T-helper 17 cell (primary cell): Measurements from ENCODE around the gene KAZN. TPM values are rescaled to one million over a fixed set of nuclear protein-coding genes. Genes with fewer than 3 reads are reported as not detected.
"Not testable (repeated sequence)": the region's sequence is repeated elsewhere in the genome, so short reads cannot be mapped to it uniquely, and the experiment has no call there.

Experiments used
- ATAC-seq: fragments of 150-1000 bp; cut with Tn5 transposase; 2 replicates; pipeline ENCODE4 v1.10.0; 2021; ENCODE audit warnings: mild to moderate bottlenecking, moderate library complexity
- DNase-seq, 3 donors: peaks; one replicate each; pipeline versions ENCODE4 v3.0.0 to v3.0.0-alpha.2; 2020 to 2021
- H3K9me3 ChIP-seq: one replicate; pipeline ENCODE4 v1.7.0; 2013; ENCODE audit warnings: low read length, mild to moderate bottlenecking; ENCODE audit not compliant: control insufficient read depth, poor library complexity, severe bottlenecking
- H3K27ac Mint-ChIP-seq: one replicate; pipeline ENCODE4 v1.8.0; 2022; ENCODE audit warnings: mild to moderate bottlenecking, moderate library complexity, mixed read lengths
- H3K27me3 Mint-ChIP-seq: one replicate; pipeline ENCODE4 v1.8.0; 2022; ENCODE audit warnings: mixed read lengths
- H3K36me3 Mint-ChIP-seq: one replicate; pipeline ENCODE4 v1.8.0; 2022; ENCODE audit warnings: low read depth, mixed read lengths
- H3K4me1 Mint-ChIP-seq: one replicate; pipeline ENCODE4 v1.8.0; 2022; ENCODE audit warnings: mild to moderate bottlenecking, mixed read lengths
- H3K4me3 Mint-ChIP-seq: one replicate; pipeline ENCODE4 v1.8.0; 2022; ENCODE audit warnings: mild to moderate bottlenecking, moderate library complexity, mixed read lengths
- total RNA-seq, 4 donors: library from RNA in 2 of 4; stranded (reverse) in 2 of 4; gene quantifications; one replicate each; pipeline ENCODE4 v1.2.3 and lab custom pipeline; 2022 to 2026

The KAZN gene
- total RNA-seq, 2 donors from 2014 or later = 0.10 to 0.62 TPM

DNA sequence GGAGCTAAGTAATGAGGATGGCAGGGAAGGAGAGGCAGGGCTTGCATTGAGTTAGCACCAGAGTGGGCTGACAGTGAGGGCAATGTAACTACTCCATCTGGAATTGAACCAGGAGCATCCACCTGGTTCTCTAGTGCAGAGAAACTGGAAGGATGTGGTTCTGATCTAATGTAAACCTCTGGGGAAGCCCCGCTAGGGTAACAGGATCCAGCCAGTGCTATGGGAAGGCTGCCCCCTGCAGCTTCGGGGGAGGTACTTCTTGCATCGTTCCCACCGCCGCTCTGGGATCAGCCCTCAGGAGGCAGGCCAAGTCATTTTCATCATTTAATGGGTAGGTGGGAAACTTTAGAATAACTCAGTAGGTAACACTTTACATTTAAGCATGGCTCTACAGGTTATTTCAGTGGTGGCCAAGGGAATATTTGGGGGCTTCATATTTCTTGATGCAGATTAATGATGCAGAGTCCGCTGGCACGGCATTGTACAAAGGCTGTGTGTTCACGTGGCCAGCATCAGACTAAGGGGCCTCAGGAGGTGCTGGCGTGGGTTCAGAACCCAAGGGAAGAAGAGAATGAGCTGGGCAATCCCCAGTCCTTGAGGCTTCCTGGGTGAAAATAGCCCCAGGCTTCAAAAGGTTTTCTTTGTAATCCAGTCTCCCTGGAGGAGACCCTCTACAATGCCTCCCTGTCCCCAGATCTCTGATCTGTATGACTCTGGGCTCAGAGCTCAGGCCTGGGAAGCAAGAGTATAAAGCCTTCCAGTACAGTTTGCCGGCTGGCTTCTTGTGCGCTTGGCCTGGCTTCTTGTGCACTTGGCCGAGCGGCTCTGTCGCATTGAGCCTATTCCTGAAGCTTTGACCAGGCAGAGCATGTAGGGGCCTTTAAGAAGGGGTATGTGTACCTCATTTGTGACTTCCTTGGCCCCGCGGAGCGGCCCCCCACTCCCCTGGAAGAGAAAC is 26.4 kb upstream of the KAZN start:
- H3K27ac Mint-ChIP-seq = no peak overlapping the region

DNA sequence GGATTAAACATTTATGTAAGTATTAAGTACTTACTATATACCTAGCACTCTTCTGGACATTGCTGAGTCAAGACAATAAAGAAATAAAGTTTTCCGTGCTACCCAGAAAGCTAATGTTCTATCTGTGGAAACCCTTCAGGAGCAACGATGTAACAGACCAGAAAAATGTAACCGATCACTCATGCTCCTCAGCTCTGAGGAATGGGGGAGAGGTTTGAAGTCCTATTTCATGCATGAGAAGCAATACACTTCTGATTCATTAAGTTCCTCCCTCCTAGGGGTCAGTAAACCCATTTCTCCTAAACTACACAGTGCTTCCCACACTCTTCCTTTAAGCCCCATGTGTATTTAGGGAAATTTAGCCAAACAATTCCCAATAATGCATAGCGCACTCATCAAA is 25.6 kb upstream of the KAZN start:
- ATAC-seq = no peak

More for the DNA sequence above, 26.4 kb upstream of the KAZN start:
- Mint-ChIP-seq H3K27me3 (no peaks in the 10 kb centered on the region), H3K4me1 (no peaks in the 10 kb centered on the region), H3K36me3 (no peaks in the 10 kb centered on the region), H3K4me3 (no peak overlapping the region)
- DNase-seq = no peak
- ATAC-seq = no peak
- no peaks in the 10 kb centered on the region for H3K9me3 ChIP-seq

DNA sequence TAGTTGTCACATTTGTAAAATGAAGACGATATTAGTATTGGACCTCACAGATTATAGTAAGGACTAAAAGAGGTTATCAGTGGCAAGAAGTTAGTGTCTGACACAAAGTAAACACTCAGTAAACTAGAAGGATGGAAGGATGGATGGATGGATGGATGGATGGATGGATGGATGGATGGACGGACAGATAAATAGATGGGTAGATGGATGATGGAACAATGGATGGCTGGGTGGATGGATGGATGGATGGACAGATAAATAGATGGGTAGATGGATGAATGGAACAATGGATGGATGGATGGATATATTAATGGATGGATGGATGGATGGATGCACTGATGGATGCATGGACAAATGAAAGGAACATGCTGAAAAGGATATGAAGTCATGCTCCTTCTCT is 22.3 kb upstream of the KAZN start:
- H3K36me3 Mint-ChIP-seq = no peaks in the 10 kb centered on the region
- no peaks in the 10 kb centered on the region for H3K4me1 Mint-ChIP-seq
- H3K27me3 Mint-ChIP-seq = no peaks in the 10 kb centered on the region
- ATAC-seq (no peak), DNase-seq (no peak)
- H3K27ac Mint-ChIP-seq = no peak overlapping the region
- no peaks in the 10 kb centered on the region for H3K9me3 ChIP-seq
- H3K4me3 Mint-ChIP-seq = no peak overlapping the region

More for the DNA sequence above, 25.6 kb upstream of the KAZN start:
- Mint-ChIP-seq H3K36me3 (no peaks in the 10 kb centered on the region), H3K4me3 (no peak overlapping the region), H3K27me3 (no peaks in the 10 kb centered on the region), H3K27ac (no peak overlapping the region), H3K4me1 (no peaks in the 10 kb centered on the region)
- no peaks in the 10 kb centered on the region for H3K9me3 ChIP-seq
- DNase-seq = no peak

DNA sequence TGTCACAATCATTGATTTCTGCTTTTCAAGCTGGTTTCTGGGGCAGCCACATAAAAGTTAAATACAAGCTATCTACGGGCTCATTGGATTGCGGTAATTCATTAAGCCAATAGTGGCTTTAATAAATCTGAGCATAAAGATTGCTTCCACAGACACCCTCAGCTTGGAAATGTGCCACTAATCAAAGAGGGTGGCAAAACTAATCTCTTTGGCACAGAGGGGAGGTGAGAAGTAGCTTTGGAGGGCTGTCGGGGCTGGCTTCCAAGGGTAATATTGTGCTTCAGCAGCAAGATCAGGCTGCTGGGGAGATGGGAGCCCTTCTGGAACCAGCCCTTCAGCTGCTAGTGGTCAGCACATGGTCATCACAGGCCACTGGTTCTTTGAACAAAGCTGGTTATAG is 21.2 kb upstream of the KAZN start:
- H3K27me3 Mint-ChIP-seq = no peaks in the 10 kb centered on the region
- H3K9me3 ChIP-seq = no peaks in the 10 kb centered on the region
- H3K4me3 Mint-ChIP-seq = no peak overlapping the region
- DNase-seq (no peak), ATAC-seq (no peak)
- H3K4me1 Mint-ChIP-seq = no peaks in the 10 kb centered on the region
- H3K36me3 Mint-ChIP-seq = no peaks in the 10 kb centered on the region
- H3K27ac Mint-ChIP-seq = no peak overlapping the region

DNA sequence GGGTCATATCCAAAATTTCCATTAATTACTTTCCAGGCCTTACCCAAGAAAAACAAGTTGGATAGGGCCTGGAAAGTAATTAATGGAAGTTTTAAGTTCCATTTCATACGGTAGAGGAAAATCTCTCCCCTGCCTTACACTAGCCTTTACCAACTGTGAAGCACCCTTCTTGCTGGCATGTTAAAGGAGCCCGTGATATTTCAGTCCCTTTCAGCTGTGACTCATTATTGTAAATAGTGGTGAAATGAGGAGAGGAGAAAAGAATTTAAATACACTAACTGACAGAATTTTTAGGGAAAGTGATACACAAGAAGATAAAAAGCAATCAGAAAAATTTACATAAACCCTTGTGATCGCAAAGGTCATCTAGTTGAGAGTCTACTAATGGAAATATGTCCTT is 20.3 kb upstream of the KAZN start:
- ATAC-seq = no peak
- no peaks in the 10 kb centered on the region for H3K4me1 Mint-ChIP-seq

DNA sequence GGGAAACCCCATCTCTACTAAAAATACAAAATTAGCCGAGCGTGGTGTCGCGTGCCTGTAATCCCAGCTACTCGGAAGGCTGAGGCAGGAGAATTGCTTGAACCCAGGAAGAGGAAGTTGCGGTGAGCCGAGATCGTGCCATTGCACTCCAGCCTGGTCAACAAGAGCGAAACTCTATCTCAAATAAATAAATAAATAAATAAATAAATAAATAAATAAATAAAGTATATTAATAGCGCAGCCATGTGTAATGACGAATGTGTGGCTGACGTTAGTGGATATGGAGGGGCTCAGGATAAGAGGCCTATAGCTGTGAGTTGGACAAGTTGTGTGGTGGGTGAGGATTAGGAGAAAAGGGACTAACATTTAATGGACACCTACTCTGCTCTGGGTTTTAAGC is 18.2 kb upstream of the KAZN start:
- DNase-seq, H3K27ac Mint-ChIP-seq, H3K27me3 Mint-ChIP-seq, H3K9me3 ChIP-seq, H3K36me3 Mint-ChIP-seq, ATAC-seq, H3K4me3 Mint-ChIP-seq, H3K4me1 Mint-ChIP-seq: not testable (repeated sequence)

More for the DNA sequence above, 20.3 kb upstream of the KAZN start:
- H3K4me3 Mint-ChIP-seq = no peak overlapping the region
- no peaks in the 10 kb centered on the region for H3K9me3 ChIP-seq
- no peaks in the 10 kb centered on the region for H3K27me3 Mint-ChIP-seq
- DNase-seq = no peak
- no peak overlapping the region for H3K27ac Mint-ChIP-seq
- no peaks in the 10 kb centered on the region for H3K36me3 Mint-ChIP-seq

DNA sequence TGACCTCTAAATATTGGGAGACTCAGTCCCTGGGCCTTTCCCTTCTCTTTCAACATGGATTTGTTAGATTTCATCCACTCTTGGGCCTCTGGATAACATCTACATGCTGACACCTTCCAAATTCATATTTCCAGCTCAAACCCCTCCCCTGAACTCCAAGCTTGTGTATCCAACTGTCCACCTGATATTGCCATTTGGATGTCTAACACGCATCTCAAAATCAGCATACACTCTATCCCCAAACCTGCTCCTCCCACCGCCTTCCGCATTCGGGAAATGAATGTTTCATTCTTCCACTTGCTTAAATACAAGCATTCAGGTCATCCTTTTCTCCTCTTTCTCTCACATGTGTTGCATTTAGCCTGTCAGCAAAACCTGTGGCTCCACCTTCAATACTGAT is 17.5 kb upstream of the KAZN start:
- no peaks in the 10 kb centered on the region for H3K9me3 ChIP-seq
- no peak overlapping the region for H3K27ac Mint-ChIP-seq
- no peaks in the 10 kb centered on the region for H3K27me3 Mint-ChIP-seq
- H3K4me1 Mint-ChIP-seq = no peaks in the 10 kb centered on the region
- H3K4me3 Mint-ChIP-seq = no peak overlapping the region
- no peak for DNase-seq
- no peaks in the 10 kb centered on the region for H3K36me3 Mint-ChIP-seq
- no peak for ATAC-seq

DNA sequence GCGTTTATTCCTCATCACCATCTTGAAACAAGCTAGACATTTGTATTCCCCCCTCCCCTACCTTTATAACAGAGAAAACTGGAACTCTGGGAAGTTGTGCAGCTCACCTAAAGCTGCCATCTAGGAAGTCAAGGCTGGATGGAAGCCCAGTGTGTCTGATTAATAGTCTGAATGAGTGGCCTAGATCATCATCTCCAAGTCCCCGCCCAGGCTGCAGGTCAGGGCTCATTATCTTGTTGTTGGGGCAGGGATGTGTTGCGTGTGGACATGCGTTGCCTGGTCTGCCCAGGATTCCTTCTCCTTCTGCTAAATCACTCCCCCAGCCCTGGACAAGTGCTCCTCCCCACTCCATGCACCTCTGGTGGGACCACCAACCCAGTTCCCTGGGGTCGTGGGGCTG is 14.7 kb upstream of the KAZN start:
- ATAC-seq (no peak), DNase-seq (no peak)
- H3K4me1 Mint-ChIP-seq = no peaks in the 10 kb centered on the region
- H3K27me3 Mint-ChIP-seq = no peaks in the 10 kb centered on the region
- no peak overlapping the region for H3K4me3 Mint-ChIP-seq
- H3K9me3 ChIP-seq = no peaks in the 10 kb centered on the region
- no peak overlapping the region for H3K27ac Mint-ChIP-seq
- H3K36me3 Mint-ChIP-seq = no peaks in the 10 kb centered on the region

DNA sequence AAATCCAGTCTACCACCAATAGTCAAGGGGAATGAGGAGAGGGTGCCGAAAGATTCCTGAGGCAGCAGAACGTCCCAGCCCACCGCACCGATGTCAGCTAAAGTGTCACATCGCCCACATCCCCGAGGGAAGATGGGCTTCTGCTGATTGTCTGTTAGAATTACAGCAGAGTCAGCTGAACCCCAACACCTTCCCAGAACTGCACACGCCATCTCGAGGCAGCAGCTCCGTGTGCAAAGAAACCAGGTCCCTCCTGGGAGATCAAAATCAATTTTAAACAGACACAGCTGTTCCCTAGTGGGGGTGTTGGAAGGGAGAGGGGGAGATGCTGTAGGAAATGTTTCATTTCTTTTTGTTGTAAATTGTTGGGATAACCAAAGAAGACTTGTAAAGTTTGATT is 12.8 kb upstream of the KAZN start:
- DNase-seq (no peak), ATAC-seq (no peak)
- H3K27me3 Mint-ChIP-seq = no peaks in the 10 kb centered on the region
- no peaks in the 10 kb centered on the region for H3K9me3 ChIP-seq
- H3K36me3 Mint-ChIP-seq = no peaks in the 10 kb centered on the region
- no peak overlapping the region for H3K4me3 Mint-ChIP-seq
- H3K4me1 Mint-ChIP-seq = no peaks in the 10 kb centered on the region
- no peak overlapping the region for H3K27ac Mint-ChIP-seq

DNA sequence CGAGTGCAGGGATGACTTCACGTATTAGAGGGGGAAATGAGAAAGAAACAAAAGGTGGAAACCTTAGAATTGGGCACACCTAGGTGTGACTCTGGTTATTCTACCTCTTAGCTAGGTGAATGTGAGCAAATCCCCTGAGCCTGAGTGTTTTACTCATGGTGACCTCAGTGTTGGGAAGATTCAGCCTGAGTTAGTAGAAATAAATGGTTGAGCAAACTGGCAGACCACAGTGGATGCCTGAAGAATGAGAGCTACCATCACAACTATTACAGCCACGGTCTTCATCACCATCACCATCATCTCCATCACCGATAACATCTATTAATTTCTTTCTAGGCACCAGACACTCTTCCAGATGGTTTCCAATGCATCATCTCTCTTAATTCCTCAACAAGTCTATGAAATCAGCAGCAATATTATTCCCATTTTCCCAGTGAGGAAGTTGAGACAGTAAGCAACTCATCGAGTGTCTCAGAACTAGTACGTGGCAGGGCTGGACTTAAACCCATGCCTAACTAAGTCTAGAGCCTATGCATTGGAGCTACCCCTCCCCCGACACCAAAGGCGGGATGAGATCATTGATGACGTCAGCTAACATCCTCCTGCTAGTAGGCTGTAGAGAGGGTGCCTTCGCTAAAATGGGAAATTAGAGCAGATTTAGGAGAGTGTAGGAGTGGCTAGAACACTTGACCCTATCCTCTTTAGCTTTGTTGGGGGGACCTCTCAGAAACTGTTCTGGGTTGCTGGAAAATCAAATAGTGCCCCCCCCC is 7.9 kb upstream of the KAZN start:
- Mint-ChIP-seq H3K36me3 (no peaks in the 10 kb centered on the region), H3K27ac (no peak overlapping the region), H3K27me3 (peaks cover 6% of the 10 kb centered on the region), H3K4me3 (no peak overlapping the region), H3K4me1 (no peaks in the 10 kb centered on the region)
- H3K9me3 ChIP-seq = no peaks in the 10 kb centered on the region
- ATAC-seq = no peak
- DNase-seq = no peak

DNA sequence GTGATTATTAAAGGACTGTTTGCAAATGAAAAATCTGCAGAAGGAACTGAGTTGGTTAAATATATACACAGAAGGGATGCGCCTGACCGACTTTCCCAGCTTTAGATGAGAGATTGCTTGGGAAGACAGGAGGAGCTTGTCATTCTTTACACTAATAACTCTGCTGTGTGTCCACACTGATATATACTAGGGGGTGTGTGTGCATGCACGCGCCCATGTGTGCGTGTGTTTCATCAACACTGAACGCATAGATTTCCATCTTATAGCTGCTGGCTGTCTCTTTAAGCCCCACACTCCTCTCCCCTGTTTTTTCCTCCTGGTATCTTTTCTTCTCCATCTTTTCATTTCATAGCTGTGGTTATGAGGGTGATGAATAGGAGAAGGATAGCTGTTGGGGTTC is 6.9 kb upstream of the KAZN start:
- H3K9me3 ChIP-seq = no peaks in the 10 kb centered on the region
- no peak for DNase-seq
- Mint-ChIP-seq H3K4me3 (no peak overlapping the region), H3K36me3 (no peaks in the 10 kb centered on the region), H3K27me3 (peaks cover 14% of the 10 kb centered on the region), H3K27ac (no peak overlapping the region), H3K4me1 (no peaks in the 10 kb centered on the region)
- ATAC-seq = no peak

DNA sequence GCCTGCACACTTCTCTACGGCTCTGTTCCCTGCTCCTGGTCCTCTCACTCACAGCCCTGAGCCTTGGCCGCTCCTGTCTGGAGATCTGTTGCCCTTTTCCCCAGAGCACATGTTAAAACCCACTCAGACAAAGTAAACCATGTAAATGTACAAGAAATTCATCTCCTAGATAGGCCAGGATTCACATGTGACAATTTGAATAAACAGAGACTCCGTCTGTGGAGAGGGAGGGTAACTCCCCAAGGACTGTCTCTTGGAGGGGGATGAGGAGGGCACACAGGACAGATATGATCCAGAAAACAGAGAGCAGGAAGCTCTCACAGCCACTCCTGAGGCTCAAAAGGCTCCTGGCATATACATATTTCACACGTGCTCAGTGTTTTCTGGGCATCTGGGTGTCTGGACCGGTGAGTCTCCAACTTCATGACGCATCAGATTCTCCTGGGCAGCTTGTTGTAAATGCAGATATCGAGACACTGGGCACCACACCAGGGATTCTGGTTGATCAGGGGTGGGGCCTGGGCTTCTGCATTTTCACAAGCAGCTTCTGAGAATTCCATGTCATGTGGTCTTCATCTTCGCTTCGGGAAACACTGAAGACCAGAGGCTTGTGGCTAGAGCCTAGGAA is 6.4 kb upstream of the KAZN start:
- no peaks in the 10 kb centered on the region for H3K9me3 ChIP-seq
- no peaks in the 10 kb centered on the region for H3K36me3 Mint-ChIP-seq
- peaks cover 20% of the 10 kb centered on the region for H3K27me3 Mint-ChIP-seq
- H3K4me3 Mint-ChIP-seq = no peak overlapping the region
- H3K27ac Mint-ChIP-seq = no peak overlapping the region
- H3K4me1 Mint-ChIP-seq = no peaks in the 10 kb centered on the region
- ATAC-seq (no peak), DNase-seq (no peak)

DNA sequence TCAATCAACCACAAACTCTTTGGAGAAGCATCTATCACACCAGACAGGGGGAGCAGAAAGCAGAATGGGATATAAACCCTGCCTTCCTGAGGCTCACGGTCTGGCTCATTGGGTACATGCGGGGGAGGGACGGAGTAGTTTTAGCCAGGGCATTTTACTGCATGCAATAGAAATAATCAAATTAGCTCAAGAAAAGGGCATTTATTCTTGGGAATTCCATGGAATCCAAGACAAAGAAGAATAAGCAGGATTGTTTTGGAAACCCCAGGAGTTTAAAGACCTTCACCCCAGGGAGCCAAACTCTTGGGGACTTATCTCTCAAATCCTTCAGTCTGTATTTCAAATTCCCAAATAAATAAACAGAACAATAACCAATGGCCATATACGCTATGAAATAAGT is 5.2 kb upstream of the KAZN start:
- Mint-ChIP-seq H3K4me3 (no peak overlapping the region), H3K36me3 (no peaks in the 10 kb centered on the region), H3K4me1 (no peaks in the 10 kb centered on the region), H3K27me3 (peaks cover 25% of the 10 kb centered on the region), H3K27ac (no peak overlapping the region)
- ATAC-seq (no peak), DNase-seq (no peak)
- no peaks in the 10 kb centered on the region for H3K9me3 ChIP-seq
